ENCODE results near the gene OSMR. TPM values are rescaled to one million over a fixed set of nuclear protein-coding genes. Genes with fewer than 3 reads are reported as not detected.

Gene OSMR
- total RNA-seq, 1 experiment from 2014 or later = not detected

DNA sequence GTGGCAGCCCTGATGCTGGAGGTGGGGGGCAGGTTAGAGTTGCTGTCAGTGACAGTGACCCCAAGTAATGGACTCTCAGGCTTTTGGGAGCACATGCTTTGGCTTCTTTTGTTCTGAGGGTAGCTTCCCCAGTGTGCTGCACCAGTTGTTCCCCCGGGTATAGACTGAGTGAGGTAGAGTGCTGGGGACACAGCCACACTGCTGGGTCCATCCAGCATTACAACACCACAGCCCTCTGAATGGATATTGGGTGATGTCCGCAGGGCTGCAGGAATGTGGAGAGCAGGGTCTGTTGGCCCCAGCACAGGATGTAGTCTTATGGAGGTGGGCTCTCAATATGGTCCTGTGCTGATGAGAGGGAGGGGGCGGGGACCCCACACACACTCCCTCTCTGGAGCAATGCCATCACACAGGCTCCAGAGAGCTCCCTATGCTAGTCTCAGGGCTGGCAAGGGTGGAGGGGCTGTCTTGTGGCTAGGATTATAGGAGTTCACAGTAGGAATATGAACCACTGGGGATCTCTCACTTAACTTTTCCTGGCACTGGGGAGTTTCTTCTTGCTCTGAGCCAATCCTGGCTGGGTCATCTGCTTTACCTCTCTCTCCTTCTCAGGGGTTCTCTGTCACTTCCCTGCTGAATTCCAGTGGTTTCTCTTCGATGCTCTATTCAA lies 20.7 kb downstream of the OSMR start:
- no peak for DNase-seq (ENCODE audit: low spot score)

GRCh38 chr5:38867032-38867398 lies 21.2 kb downstream of the OSMR start:
- DNase-seq (ENCODE audit: low spot score) = no peak
- in situ Hi-C loops (cut with HindIII; ENCODE audit: low sequenced_read_pairs) = no loop called here

More for the DNA sequence above, 20.7 kb downstream of the OSMR start:
- in situ Hi-C loops (cut with HindIII; ENCODE audit: low sequenced_read_pairs) = no loop called here

GRCh38 chr5:38867416-38867815 lies 21.6 kb downstream of the OSMR start:
- DNase-seq (ENCODE audit: low spot score) = no peak
- in situ Hi-C loops (cut with HindIII; ENCODE audit: low sequenced_read_pairs) = no loop called here

GRCh38 chr5:38870595-38870994 lies 24.8 kb downstream of the OSMR start:
- in situ Hi-C loops (cut with HindIII; ENCODE audit: low sequenced_read_pairs) = no loop called here
- no peak for DNase-seq (ENCODE audit: low spot score)

DNA sequence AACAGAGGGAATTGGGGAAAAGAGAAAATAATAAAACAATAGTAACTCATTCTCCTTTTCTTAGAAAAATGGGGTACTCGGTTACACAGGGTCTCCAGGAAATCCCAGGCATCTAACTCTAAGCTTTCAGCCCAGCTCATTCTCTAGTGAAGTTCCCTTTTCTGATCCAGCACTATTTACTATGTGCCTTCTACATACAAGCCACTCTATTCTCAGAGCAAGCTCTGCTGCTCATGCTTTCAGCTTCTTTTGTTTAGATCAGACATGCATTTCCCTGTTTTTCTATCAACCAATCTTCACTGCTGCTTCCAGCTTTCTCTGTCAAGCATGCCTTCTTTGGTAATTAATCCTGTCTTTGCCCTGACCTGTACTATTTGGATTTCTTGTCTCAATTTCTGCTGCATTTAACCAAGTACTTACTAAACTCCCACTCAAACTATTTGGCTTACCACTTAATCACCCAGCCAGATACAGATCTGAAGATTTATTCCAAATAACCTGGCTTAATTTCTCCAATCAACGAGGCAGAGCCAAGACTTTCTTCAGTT lies 25.3 kb downstream of the OSMR start:
- in situ Hi-C loops (cut with HindIII; ENCODE audit: low sequenced_read_pairs) = no loop called here
- DNase-seq (ENCODE audit: low spot score) = no peak

DNA sequence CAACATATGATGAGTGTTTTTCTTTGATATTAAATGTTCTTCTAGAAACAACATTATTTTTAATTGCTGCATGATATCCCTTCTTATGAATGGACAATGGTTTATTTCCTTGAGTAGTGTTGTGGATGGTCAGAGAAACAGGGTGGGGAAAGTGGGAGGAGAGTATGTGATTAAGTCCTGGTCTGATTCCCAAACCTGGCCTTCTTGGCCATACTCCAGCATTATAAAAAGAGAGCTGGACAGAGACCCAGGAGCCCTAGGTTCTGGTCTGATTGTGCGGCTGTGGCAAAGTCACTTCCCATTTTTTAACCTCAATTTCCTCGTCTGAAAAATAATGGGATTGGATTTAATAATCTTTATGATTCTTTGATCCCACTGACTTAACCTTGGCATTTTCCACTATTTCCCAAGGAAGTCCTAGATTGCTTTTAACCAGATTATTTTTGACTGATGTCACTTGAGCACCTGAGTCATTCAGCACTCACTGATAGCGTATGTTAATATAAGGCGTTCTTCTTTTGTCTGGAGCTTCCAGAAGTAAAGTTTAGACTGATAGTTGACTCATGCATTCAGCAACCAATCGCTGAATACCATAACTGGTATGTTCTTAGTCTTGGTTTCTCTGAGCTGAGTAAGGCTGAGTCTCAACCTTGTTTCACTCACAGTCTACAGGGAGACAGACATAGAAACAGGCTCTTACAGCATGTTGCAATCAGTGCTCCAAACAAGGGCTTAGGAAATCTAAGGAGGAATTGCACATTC lies 26.2 kb downstream of the OSMR start:
- in situ Hi-C loops (cut with HindIII; ENCODE audit: low sequenced_read_pairs) = no loop called here
- no peak for DNase-seq (ENCODE audit: low spot score)

GRCh38 chr5:38872826-38873225 lies 27.0 kb downstream of the OSMR start:
- DNase-seq (ENCODE audit: low spot score) = no peak
- in situ Hi-C loops (cut with HindIII; ENCODE audit: low sequenced_read_pairs) = no loop called here

- in situ Hi-C loops (cut with HindIII; ENCODE audit: low sequenced_read_pairs) = no loop called here
- no peak for DNase-seq (ENCODE audit: low spot score)
Measured at GRCh38 chr5:38874948-38875456, 29.2 kb downstream of the OSMR start.

- no peak for DNase-seq (ENCODE audit: low spot score)
- in situ Hi-C loops (cut with HindIII; ENCODE audit: low sequenced_read_pairs) = no loop called here
Measured at GRCh38 chr5:38878391-38879077, 32.7 kb downstream of the OSMR start.

DNA sequence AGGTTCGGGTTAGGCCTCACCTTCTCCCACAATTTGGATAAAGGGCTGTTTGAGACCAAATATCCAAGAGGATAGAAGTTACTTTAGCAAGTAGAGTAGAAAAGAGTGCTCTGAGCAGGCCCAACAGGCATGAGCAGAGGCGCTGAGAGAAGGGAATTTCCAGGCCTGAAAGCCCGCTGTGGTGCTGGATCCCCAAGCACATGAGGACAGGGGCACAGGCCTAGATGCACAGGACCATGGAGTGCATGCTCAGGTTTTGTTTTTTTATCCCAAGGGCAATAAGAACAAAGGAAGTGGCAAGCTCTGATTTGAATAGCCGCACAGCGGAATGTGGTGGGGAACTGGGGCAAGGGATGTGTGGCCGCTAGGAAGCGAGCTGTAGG lies 33.3 kb downstream of the OSMR start:
- in situ Hi-C loops (cut with HindIII; ENCODE audit: low sequenced_read_pairs) = no loop called here
- no peak for DNase-seq (ENCODE audit: low spot score)

DNA sequence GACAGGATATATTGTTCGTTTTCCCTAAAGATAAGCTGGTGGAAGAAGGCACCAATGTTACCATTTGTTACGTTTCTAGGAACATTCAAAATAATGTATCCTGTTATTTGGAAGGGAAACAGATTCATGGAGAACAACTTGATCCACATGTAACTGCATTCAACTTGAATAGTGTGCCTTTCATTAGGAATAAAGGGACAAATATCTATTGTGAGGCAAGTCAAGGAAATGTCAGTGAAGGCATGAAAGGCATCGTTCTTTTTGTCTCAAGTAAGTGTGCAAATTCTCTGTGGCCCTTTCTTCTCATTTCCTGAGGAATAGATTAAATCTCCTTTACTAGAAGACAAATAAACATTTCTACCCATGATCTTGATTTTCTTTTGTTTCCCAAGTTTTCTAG lies 38.0 kb downstream of the OSMR start:
- no peak for DNase-seq (ENCODE audit: low spot score)
- in situ Hi-C loops (cut with HindIII; ENCODE audit: low sequenced_read_pairs) = no loop called here

DNA sequence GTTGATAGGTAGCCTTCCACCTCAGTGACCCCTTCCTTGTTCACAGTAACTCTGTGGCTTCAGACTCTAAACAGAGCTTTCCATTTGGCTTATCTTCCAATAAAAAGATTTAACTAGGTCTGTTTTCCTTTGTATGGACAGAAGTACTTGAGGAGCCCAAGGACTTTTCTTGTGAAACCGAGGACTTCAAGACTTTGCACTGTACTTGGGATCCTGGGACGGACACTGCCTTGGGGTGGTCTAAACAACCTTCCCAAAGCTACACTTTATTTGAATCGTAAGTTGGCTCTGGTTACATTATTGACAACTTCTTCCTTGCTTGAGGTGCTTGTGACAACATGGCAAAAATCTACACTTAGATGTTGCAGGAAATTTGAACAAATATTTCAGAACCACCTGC lies 39.4 kb downstream of the OSMR start:
- no peak for DNase-seq (ENCODE audit: low spot score)
- in situ Hi-C loops (cut with HindIII; ENCODE audit: low sequenced_read_pairs) = no loop called here

DNA sequence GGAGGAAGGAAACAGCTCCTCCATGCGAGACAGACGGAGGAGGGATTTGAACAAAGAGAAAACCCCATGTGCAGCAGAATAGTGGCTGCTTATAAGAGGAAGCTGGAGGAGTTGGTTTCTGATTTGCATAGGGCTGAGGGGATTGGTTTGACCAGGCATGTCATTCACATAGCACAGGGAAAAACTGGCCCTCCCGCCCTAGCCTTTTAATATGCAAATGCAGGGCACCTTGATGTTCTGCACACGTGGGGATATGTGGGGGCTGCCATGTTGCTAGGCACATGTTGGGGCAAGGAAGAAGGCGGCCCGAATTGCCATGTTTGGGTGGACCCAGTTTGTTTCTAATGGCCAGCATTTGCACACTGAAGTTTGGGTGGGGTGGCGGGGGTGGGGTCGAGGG lies 42.2 kb downstream of the OSMR start:
- DNase-seq (ENCODE audit: low spot score) = no peak
- in situ Hi-C loops (cut with HindIII; ENCODE audit: low sequenced_read_pairs) = no loop called here

GRCh38 chr5:38889424-38889823 lies 43.6 kb downstream of the OSMR start:
- in situ Hi-C loops (cut with HindIII; ENCODE audit: low sequenced_read_pairs) = no loop called here
- no peak for DNase-seq (ENCODE audit: low spot score)

DNA sequence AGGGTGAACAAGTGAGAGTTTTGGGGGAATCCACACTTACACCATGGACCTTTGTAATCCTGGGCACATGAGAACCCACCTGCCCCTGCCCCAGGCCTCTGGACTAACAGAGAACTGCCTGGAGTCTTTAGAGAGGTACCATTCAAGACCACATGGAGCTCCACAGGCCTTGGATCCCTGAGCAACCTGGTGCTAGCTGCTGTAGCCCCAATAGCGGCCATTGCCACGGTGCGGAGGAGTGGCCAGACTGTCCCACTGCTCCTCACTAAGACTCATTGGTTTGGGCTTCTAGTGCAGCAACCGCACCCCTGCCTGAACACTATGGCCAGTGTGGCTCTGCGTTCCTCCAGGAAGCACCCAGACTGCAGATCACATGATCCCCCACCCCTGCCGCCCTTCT lies 45.8 kb downstream of the OSMR start:
- no peak for DNase-seq (ENCODE audit: low spot score)
- in situ Hi-C loops (cut with HindIII; ENCODE audit: low sequenced_read_pairs) = no loop called here

DNA sequence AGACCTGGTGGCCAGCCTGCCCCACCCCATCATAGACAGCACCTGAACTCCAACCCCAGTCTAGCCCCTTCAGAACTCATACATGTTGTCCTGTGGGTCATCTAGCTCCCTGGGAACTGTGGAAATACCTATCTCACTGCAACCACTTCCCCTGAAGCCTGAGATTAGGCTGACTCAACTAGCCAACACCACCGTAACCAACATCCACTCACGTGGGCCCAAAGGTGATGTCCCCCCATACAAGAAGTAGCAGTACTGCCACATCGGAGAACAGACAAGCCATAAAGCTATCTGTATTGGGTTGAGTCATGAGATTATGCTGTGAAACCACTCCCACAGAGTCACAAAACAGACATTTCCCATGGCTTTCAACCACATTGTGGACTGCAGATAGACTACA lies 46.6 kb downstream of the OSMR start:
- in situ Hi-C loops (cut with HindIII; ENCODE audit: low sequenced_read_pairs) = no loop called here
- no peak for DNase-seq (ENCODE audit: low spot score)

DNA sequence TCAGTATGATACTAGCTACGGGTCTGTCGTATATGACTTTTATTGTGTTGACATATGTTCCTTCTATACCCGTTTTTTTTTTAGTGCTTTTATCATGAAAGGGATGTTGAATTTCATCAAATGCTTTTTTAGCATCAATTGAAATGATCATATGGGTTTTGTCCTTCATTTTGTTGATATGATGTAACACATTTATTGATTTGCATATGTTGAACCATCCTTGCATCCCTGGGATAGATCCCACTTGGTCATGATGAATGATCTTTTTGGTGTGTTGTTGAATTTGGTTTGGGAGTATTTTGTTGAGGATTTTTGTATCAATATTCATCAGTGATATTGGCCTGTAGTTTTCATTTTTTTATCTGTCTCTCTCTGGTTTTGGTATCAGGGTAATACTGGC lies 50.9 kb downstream of the OSMR start:
- in situ Hi-C loops (cut with HindIII; ENCODE audit: low sequenced_read_pairs) = no loop called here

GRCh38 chr5:38899936-38900335 lies 54.1 kb downstream of the OSMR start:
- in situ Hi-C loops (cut with HindIII; ENCODE audit: low sequenced_read_pairs) = no loop called here
- no peak for DNase-seq (ENCODE audit: low spot score)

More for the DNA sequence above, 50.9 kb downstream of the OSMR start:
- no peak for DNase-seq (ENCODE audit: low spot score)

- in situ Hi-C loops (cut with HindIII; ENCODE audit: low sequenced_read_pairs) = no loop called here
Measured at GRCh38 chr5:38905516-38905915, 59.7 kb downstream of the OSMR start.

DNA sequence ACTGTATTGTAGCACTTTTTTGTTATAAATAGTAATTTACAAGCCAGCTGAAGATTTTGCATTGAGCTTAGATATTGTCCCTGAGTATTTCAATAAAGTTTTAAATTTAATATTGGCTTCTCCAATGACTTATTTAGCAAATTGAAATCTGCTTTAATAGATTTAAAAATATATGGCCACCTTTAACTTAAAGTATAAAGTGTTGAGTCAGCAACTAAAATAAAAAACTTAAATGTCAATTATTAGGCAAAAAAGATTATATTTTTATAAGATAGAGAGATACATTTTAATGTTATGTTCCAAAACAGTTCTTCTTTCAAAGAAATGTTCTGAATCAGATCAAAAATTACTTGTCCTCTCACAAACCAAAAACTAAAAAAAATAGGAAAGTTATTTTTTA lies 60.7 kb downstream of the OSMR start:
- in situ Hi-C loops (cut with HindIII; ENCODE audit: low sequenced_read_pairs) = no loop called here
- DNase-seq (ENCODE audit: low spot score) = no peak

More at GRCh38 chr5:38905516-38905915, 59.7 kb downstream of the OSMR start:
- DNase-seq (ENCODE audit: low spot score) = no peak
